Breast epithelium (tissue), 4 donors: ENCODE measurements around the gene PLD3. TPM values are rescaled to one million over a fixed set of nuclear protein-coding genes. Genes with fewer than 3 reads are reported as not detected.

Experiments used
- DNase-seq, 2 donors: peaks; one replicate each; pipeline ENCODE4 v3.0.0-alpha.2; 2019; ENCODE audit warnings: low spot score in 2 of 2
- H3K27ac ChIP-seq, 2 donors: fragments of 200-600 bp; sonication (generic) in 1 of 2; one replicate each; pipeline ENCODE4 v1.5.1; 2016 to 2019; ENCODE audit warnings: mild to moderate bottlenecking in 1 of 2
- H3K27me3 ChIP-seq, 2 donors: fragments of 200-600 bp; sonication (generic) in 1 of 2; one replicate each; pipeline versions ENCODE4 v1.5.1 to v1.6.0; 2017 to 2019; ENCODE audit warnings: control low read depth in 1 of 2, mild to moderate bottlenecking in 1 of 2
- H3K36me3 ChIP-seq: fragments of 200-600 bp; one replicate; pipeline ENCODE4 v1.5.1; 2019
- H3K4me1 ChIP-seq, 2 donors: fragments of 200-600 bp; sonication (generic); one replicate each; pipeline ENCODE4 v1.5.1; 2016 to 2019; ENCODE audit warnings: control low read depth in 1 of 2
- H3K4me3 ChIP-seq, 3 donors: fragments of 200-600 bp; sonication (generic); 1 replicate in 2 of 3; 2 replicates in 1 of 3; pipeline ENCODE4 v1.5.1; 2016 to 2019; ENCODE audit warnings: mild to moderate bottlenecking in 3 of 3, moderate library complexity in 2 of 3
- H3K9me3 ChIP-seq, 2 donors: fragments of 200-600 bp; sonication (generic) in 1 of 2; one replicate each; pipeline ENCODE4 v1.5.1; 2016 to 2019; ENCODE audit warnings: control low read depth in 1 of 2
- CTCF ChIP-seq, 3 donors: fragments of 450-650 bp; IDR thresholded peaks; one replicate each; pipeline ENCODE4 v1.5.1; 2016 to 2017; ENCODE audit warnings: antibody characterized with exemption in 3 of 3, mild to moderate bottlenecking in 3 of 3, moderate library complexity in 3 of 3
- POLR2A ChIP-seq: fragments of 450-650 bp; IDR thresholded peaks from one replicate; pipeline ENCODE4 v1.6.1; 2016; ENCODE audit warnings: antibody characterized with exemption, mild to moderate bottlenecking, moderate library complexity
- POLR2AphosphoS5 ChIP-seq, 3 donors: sonication (generic); formaldehyde crosslinking; IDR thresholded peaks; one replicate each; pipeline ENCODE4 v1.6.1; 2017; ENCODE audit warnings: antibody characterized with exemption in 3 of 3
- intact Hi-C: fragments of 100-400 bp; cut with DNase I; formaldehyde crosslinking; loops from one replicate; pipeline ENCODE4 v1.15.1; 2023; ENCODE audit warnings: low total_unique reads
- total RNA-seq, 3 donors: library from RNA; depleted of rRNA; stranded (reverse); fragments of >200 nt; gene quantifications; one replicate each; pipeline ENCODE4 v1.1.0, GENCODE V29; 2016

Gene PLD3
- total RNA-seq, 3 donors from 2014 or later = 165 to 473 (median 221) TPM

DNA sequence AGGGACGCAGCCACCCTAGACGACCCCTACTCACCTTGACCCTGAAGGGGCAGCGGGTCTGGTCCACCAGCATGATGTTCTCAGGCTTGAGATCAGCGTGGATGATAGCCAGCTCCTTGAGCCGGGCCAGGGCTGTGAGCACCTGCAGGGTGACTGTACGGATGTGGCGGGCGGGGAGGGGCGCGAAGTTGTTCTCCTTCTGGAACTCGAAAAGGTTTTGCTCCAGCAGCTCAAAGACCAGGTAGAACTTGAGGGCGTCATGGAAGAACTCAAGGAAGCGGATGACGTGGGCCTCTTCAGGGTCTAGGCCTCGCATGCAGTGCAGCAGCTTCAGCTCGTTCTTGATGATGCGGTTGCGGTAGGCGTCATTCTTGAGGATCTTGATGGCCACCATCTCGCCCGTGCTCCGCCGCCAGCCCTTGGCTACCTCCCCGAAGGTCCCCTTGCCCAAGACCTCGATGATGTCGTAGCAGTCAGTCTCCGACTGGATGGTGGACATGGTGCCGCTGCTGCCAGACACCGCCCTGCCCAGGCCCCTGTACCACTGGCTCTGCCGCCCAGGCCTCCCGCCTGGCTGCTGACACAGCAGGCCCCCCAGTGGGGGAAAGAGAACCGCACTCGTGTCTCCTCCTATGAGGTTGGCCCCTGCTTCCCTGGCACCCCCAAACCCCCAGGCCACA is 41.0 kb downstream of the PLD3 start:
- H3K9me3 ChIP-seq = no peaks in the 10 kb centered on the region
- H3K27ac ChIP-seq = no peak overlapping the region
- DNase-seq = no peak
- H3K36me3 ChIP-seq = no peaks in the 10 kb centered on the region
- TF ChIP-seq CTCF (IDR thresholded peaks at IDR 0.05) = no peak
- TF ChIP-seq POLR2AphosphoS5 (IDR thresholded peaks at IDR 0.05) = no peak
- no peak for TF ChIP-seq POLR2A
- intact Hi-C loops = no loop called here
- no peak overlapping the region for H3K4me3 ChIP-seq
- H3K4me1 ChIP-seq = peaks cover 0 to 10% of the 10 kb centered on the region in 2 donors
- no peaks in the 10 kb centered on the region for H3K27me3 ChIP-seq

GRCh38 chr19:40390084-40390742 is 41.7 kb downstream of the PLD3 start, which contains the start of gene HIPK4:
TSS of gene HIPK4 (minus strand) at chr19:40390181. CDS start at chr19:40389902, 279 bp downstream.
- Histone ChIP-seq H3K4me1 (peaks cover 0 to 10% of the 10 kb centered on the region in 2 donors), H3K4me3 (no peak within 1 kb of the TSS), H3K27me3 (no peaks in the 10 kb centered on the region), H3K27ac (no peak within 1 kb of the TSS), H3K9me3 (no peaks in the 10 kb centered on the region), H3K36me3 (no peaks in the 10 kb centered on the region)
- DNase-seq = no peak
- intact Hi-C loops = no loop called here
- TF ChIP-seq POLR2A = no peak

GRCh38 chr19:40392123-40392522 is 43.6 kb downstream of the PLD3 start:
- TF ChIP-seq POLR2AphosphoS5 (IDR thresholded peaks at IDR 0.05) (no peak), CTCF (IDR thresholded peaks at IDR 0.05) (no peak), POLR2A (no peak)
- DNase-seq = no peak
- Histone ChIP-seq H3K27ac (no peak overlapping the region), H3K36me3 (no peaks in the 10 kb centered on the region), H3K27me3 (no peaks in the 10 kb centered on the region), H3K9me3 (no peaks in the 10 kb centered on the region), H3K4me3 (no peak overlapping the region), H3K4me1 (peaks cover 0 to 10% of the 10 kb centered on the region in 2 donors)
- intact Hi-C loops = no loop called here

DNA sequence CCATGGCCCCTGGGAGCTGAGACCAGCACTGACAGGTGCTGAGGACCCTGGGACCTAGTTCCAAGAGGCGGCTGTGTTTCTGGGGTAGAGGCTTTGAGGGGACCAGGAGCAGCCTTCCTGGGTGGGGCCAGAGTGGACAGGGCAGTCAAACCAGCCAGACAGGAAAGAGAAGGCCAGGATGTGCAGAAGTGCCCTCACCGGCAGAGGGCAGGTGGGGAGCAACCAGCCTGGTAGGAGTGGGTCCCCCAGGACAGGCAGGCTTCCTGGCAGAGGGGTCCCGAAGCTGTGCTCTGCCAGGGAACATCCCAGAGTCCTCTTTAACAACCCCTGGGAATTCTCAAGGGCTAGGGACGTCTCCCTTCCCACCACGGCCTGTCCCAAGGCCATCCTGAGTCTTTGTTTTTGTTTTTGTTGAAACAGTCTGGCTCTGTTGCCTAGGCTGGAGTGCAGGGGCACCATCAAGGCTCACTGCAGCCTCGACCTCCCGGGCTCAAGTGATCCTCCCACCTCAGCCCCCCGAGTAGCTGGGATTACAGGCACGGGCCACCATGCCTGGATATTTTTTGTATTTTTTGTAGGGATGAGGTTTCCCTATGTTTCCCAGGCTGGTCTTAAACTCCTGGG is 44.5 kb downstream of the PLD3 start:
- Histone ChIP-seq H3K27me3 (no peaks in the 10 kb centered on the region), H3K4me3 (no peak overlapping the region), H3K36me3 (no peaks in the 10 kb centered on the region), H3K27ac (peak overlapping the region in 1 of 2 donors; percentile 25), H3K4me1 (peaks cover 0 to 10% of the 10 kb centered on the region in 2 donors), H3K9me3 (no peaks in the 10 kb centered on the region)
- DNase-seq = peak; percentile 40 to 61
- TF ChIP-seq POLR2A (no peak), CTCF (IDR thresholded peaks at IDR 0.05) (peak in 2 of 3 donors; percentile 40 to 65), POLR2AphosphoS5 (IDR thresholded peaks at IDR 0.05) (no peak)
- intact Hi-C loops = no loop called here

- Histone ChIP-seq H3K4me3 (no peak overlapping the region), H3K27me3 (no peaks in the 10 kb centered on the region), H3K27ac (no peak overlapping the region), H3K4me1 (peaks cover 0 to 10% of the 10 kb centered on the region in 2 donors), H3K9me3 (no peaks in the 10 kb centered on the region), H3K36me3 (no peaks in the 10 kb centered on the region)
- DNase-seq = no peak
- intact Hi-C loops = no loop called here
- TF ChIP-seq CTCF (IDR thresholded peaks at IDR 0.05) (no peak), POLR2A (no peak), POLR2AphosphoS5 (IDR thresholded peaks at IDR 0.05) (no peak)
Observed at GRCh38 chr19:40393894-40394815, 45.7 kb downstream of the PLD3 start.
